GM12878 (cell line): Measurements from ENCODE around the gene VEGFD. TPM values are rescaled to one million over a fixed set of nuclear protein-coding genes. Genes with fewer than 3 reads are reported as not detected.
A peak's percentile ranks its signal among the peaks of the same experiment; 100 is the strongest.

Source experiments
- ATF2 ChIP-seq: IDR thresholded peaks from 2 replicates; pipeline ENCODE4 v1.6.1; 2012; ENCODE audit warnings: low read length, inconsistent platforms
- CEBPZ ChIP-seq: fragments of 150-350 bp; IDR thresholded peaks from 2 replicates; pipeline ENCODE4 v1.6.1; 2016; ENCODE audit warnings: low read depth, low read length
- EED ChIP-seq: sonication (generic); IDR thresholded peaks from 2 replicates; pipeline ENCODE4 v1.6.1; 2016; ENCODE audit warnings: antibody characterized with exemption, low read depth
- FOS ChIP-seq: IDR thresholded peaks from 3 replicates; pipeline ENCODE4 v1.6.1; 2011; ENCODE audit warnings: borderline replicate concordance; ENCODE audit not compliant: insufficient read length; ENCODE audit errors: extremely low read depth
- GABPA ChIP-seq: IDR thresholded peaks from 2 replicates; pipeline ENCODE4 v1.6.1; 2014; ENCODE audit warnings: antibody characterized with exemption, low read depth, mild to moderate bottlenecking, inconsistent platforms
- HCFC1 ChIP-seq: fragments of 150-350 bp; IDR thresholded peaks from 2 replicates; pipeline ENCODE4 v1.6.1; 2014; ENCODE audit warnings: low read length
- IRF5 ChIP-seq: fragments of 450-650 bp; IDR thresholded peaks from 2 replicates; pipeline ENCODE4 v1.6.1; 2017; ENCODE audit warnings: borderline replicate concordance
- MLLT1 ChIP-seq: fragments of 450-650 bp; IDR thresholded peaks from 2 replicates; pipeline ENCODE4 v1.6.1; 2016; ENCODE audit warnings: mild to moderate bottlenecking
- MYB ChIP-seq: fragments of 150-350 bp; IDR thresholded peaks from 2 replicates; pipeline ENCODE4 v1.6.1; 2014; ENCODE audit warnings: mild to moderate bottlenecking, low read depth, low read length, borderline replicate concordance
- RB1 ChIP-seq: fragments of 450-650 bp; formaldehyde crosslinking; IDR thresholded peaks from 2 replicates; pipeline ENCODE4 v1.6.1; 2017; ENCODE audit warnings: mild to moderate bottlenecking, borderline replicate concordance
- SREBF1 ChIP-seq: IDR thresholded peaks from 2 replicates; pipeline ENCODE4 v1.6.1; 2012; ENCODE audit warnings: mild to moderate bottlenecking, low read length
- STAT3 ChIP-seq: IDR thresholded peaks from 2 replicates; pipeline ENCODE4 v1.6.1; 2011; ENCODE audit warnings: low read depth, low read length, improper control_type of control experiment
- TAF1 ChIP-seq: IDR thresholded peaks from 2 replicates; pipeline ENCODE4 v1.6.1; 2011; ENCODE audit warnings: mild to moderate bottlenecking, low read depth, low read length, borderline replicate concordance
- ZNF687 ChIP-seq: fragments of 450-650 bp; IDR thresholded peaks from 2 replicates; pipeline ENCODE4 v1.6.1; 2017; ENCODE audit warnings: mild to moderate bottlenecking, moderate library complexity
- ZSCAN29 ChIP-seq: fragments of 450-650 bp; IDR thresholded peaks from 2 replicates; pipeline ENCODE4 v1.6.1; 2017; ENCODE audit warnings: mild to moderate bottlenecking, moderate library complexity
- polyA plus RNA-seq, 11 experiments: library from polyadenylated mRNA; depleted of rRNA in 4 of 11; unstranded in 6 of 11; stranded (reverse) in 5 of 11; fragments of >200 nt; fragmentation: Nextera tagmentation in 4 of 11; fragmentation: Illumina TruSeq in 1 of 11; extraction: Ambion mirVana in 4 of 11; extraction: Trizol in 1 of 11; gene quantifications; 1 replicate in 1 of 11; 2 replicates in 10 of 11; pipeline versions ENCODE4 v1.2.1 to v1.2.3, GENCODE V29; 2011 to 2016; ENCODE audit warnings: inconsistent platforms in 2 of 11, missing spikeins in 2 of 11, low read depth in 1 of 11
- total RNA-seq, 4 experiments: library from RNA; depleted of rRNA in 3 of 4; stranded (reverse); fragments of >200 nt in 3 of 4; fragmentation: Illumina TruSeq in 1 of 4; extraction: Trizol in 1 of 4; gene quantifications; 2 replicates each; pipeline versions ENCODE4 v1.2.1 to v1.2.3, GENCODE V29; 2013 to 2021

VEGFD gene
- total and polyA plus RNA-seq, 10 of the 15 experiments (the other 5 are each of a cell fraction or from before 2014, with no cell fraction given) = 0.15 TPM; not detected in 9

- TF ChIP-seq CEBPZ (no peak), RB1 (no peak), FOS (no peak), ZSCAN29 (no peak), ZNF687 (no peak), ATF2 (no peak), STAT3 (no peak), MLLT1 (no peak), SREBF1 (no peak), MYB (no peak), GABPA (peak; percentile 5; the same call in 1 of the 2 replicates), IRF5 (no peak), TAF1 (peak; percentile 54; the same call in 1 of the 2 replicates), HCFC1 (no peak), EED (no peak)
Observed at GRCh38 chrX:15335135-15336022, 48.8 kb downstream of the VEGFD start, which contains the start of gene PIGA (continued).
